GM20000 (cell line): ENCODE data around the gene SYNM.
A peak's percentile ranks its signal among the peaks of the same experiment; 100 is the strongest.

Experiments used
- DNase-seq: peaks from one replicate; pipeline ENCODE4 v3.0.0; 2012; ENCODE audit warnings: low spot score
- TF ChIP-seq, protein P1 (sequence below): IDR thresholded peaks from 2 replicates; pipeline ENCODE4 v1.5.1; 2012; ENCODE audit warnings: mild to moderate bottlenecking, control low read depth; ENCODE audit errors: extremely low read depth, missing control alignments

The SYNM gene

DNA sequence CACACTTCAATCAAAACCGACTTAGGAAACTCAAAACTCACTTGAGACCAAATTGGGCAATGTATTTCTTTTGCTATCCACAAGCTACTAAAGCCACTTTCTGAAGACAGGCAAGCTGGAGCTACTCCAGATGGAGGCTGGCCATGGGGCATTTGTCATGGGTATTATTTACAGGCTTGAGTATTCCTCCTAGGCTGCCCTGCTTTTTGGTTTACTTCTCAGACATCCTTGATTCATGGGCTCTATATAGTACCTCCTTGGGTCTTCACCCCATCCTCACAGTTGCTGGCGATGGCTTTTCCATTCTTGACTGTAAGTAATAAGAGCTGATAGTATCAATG is 18.6 kb upstream of the SYNM start:
- no peak for DNase-seq
- TF ChIP-seq, protein P1, sequence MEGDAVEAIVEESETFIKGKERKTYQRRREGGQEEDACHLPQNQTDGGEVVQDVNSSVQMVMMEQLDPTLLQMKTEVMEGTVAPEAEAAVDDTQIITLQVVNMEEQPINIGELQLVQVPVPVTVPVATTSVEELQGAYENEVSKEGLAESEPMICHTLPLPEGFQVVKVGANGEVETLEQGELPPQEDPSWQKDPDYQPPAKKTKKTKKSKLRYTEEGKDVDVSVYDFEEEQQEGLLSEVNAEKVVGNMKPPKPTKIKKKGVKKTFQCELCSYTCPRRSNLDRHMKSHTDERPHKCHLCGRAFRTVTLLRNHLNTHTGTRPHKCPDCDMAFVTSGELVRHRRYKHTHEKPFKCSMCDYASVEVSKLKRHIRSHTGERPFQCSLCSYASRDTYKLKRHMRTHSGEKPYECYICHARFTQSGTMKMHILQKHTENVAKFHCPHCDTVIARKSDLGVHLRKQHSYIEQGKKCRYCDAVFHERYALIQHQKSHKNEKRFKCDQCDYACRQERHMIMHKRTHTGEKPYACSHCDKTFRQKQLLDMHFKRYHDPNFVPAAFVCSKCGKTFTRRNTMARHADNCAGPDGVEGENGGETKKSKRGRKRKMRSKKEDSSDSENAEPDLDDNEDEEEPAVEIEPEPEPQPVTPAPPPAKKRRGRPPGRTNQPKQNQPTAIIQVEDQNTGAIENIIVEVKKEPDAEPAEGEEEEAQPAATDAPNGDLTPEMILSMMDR, result no peak

DNA sequence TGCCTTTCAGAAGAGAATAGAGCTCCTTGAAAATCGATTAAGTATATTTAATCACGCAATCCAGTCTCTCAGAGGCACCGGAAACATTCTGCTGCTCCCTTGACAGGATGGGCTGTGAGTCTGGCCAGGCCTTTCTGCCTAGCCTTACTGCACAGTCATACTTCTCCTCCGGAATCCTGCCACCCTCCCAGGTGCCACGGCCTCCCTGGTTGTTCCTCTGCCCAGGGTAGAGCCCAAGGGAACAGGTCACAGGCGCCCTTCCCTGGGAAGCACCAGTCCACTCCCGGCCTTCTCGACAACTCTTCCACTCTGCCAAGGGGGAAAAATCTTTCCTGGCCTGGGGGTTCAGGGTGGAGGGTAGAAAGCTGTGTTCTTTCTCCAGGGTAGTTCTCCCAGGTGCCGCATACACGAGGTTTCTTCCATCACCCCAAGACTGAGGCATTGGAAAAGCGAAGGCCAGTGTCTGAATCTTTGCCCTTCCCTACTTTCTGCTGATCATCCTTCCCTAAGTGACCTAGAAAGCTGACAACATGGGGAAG is 17.4 kb upstream of the SYNM start:
- no peak for DNase-seq
- TF ChIP-seq, protein P1, result no peak

DNA sequence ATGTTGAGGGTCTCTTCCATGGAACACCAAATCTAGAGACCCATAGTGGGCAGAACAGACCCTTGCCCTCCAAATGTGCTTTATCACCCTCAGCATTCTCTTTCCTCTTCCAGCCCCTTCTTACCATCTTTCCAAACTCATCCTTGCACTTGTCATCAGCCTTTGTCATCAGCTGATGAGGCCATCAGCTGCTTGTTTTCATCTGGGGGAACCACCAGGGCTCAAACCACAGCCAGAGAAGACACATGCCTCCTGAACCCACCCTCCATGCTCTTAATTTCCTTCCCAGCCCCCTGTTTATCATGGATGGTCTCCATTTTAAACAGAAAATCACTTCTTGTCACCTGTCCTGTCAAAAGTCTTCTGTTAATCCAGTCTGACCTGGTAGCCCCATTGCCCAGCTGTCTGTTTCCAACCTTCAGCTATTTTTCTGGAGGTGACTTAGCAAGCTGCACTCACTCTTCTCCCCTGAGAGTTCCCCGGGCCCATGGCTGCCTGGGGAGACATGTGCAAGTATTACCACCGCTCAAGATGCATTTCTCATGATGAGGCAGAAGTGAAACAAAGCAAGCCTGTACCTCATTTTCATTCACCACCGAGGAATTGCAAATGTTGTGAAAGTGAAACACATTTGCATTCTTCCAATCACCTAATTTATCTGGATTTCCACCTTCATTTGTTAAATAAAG is 14.7 kb upstream of the SYNM start:
- TF ChIP-seq, protein P1, result no peak
- peak; percentile 81 for DNase-seq

DNA sequence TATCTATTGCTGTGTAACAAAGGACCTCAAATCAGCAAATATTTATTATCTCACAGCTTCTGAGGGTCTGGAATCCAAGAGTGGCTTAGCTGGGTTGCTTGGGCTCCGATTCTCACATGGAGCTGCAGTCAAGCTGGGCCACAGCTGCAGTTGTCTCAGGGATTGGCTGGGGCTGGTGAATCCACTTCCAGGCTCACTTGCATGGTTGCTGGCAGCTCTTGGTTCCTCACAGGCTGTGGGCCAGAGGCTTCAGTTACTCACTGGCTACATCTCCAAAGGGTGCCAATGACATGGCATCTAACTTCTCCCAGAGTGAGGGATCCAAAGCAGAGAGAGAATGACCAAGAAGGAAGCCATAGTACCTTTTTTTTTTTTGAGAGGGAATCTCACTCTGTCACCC is 13.9 kb upstream of the SYNM start:
- TF ChIP-seq, protein P1, result no peak
- DNase-seq, result no peak

DNA sequence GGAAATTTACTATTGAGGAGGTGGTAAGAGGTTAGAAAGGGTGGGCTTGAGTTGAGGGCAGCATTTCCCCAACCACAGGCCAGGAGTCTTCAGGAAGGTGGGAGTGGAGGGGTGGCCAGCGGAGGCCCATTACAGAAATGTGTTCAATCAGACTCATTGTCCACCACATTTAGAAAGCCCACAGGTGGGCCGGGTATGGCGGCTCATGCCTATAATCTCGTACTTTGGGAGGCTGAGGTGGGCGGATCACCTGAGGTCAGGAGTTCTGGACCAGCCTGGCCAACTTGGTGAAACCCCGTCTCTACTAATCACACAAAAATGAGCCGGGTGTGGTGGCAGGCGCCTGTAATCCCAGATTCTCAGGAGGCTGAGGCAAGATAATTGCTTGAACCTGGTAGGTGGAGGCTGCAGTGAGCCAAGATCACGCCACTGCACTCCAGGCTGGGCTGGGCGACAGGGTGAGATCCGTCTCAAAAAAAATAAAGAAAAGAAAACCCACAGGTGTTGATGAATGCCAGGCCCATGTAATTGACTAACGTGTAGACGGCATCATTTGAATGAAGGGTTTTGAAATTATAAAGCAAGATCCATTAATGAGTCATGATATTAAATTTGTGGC is 12.2 kb upstream of the SYNM start:
- TF ChIP-seq, protein P1, result no peak
- no peak for DNase-seq

DNA sequence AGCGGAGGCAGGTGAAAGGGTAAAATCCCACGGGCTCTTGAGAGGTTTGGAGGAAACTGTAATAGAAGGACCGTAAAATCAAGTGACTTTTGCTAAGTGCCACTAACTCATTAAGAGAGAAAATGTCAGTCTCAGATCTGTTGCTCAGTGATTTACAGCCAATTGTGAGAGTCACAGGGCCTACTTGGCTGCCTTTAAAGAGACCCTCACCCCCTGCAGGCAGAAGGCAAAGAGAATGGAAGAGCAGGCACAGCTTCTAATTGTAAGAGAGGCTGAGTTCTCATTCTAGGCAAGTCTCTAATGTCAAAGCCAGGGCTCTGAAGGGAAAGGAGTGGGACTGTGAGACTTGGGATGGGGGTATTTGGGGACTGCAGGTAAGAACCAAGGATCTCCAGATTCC is 9.3 kb upstream of the SYNM start:
- no peak for DNase-seq
- TF ChIP-seq, protein P1, result no peak

DNA sequence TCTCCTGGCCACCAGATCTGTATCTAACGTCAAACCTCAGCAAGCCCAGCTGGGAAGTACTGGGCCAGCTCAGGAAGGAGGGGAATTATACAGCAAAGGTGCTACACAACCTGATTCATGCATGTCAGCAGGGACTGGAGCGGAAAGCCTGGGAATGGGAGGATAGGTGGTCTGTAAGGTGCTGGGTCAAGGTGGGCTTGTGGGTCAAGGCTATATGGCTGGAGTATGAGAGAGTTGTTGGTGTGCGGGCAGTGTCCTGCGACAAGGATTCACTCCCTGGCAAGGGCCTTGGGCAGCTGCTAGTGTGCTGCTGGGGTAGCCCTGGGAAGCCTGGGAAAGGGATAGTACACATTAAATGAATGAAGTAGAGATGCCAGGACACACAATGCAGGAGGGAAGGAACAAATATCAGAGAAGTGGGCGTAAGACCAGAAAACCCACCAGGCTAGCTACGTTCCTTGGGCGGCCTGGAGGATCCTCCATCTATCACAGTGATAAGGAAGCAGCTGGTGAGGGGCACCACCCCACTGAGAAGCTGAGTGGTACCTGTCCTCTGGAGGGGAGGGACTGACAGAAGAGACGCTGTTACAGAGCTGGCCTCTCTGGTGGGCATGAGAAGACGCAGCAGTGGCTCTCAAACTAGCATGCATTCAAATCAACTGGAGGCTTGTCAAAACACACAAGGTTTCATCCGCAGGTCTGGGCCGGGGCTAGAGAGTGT is 8.5 kb upstream of the SYNM start:
- TF ChIP-seq, protein P1, result no peak
- no peak for DNase-seq
